GM12892 (cell line): Measurements from ENCODE around the gene TTC17.

Source experiments
- POLR2A ChIP-seq: IDR thresholded peaks from 2 replicates; pipeline ENCODE4 v1.6.1; 2011; ENCODE audit warnings: low read depth, low read length, control low read depth
- POLR2AphosphoS5 ChIP-seq: IDR thresholded peaks from 2 replicates; pipeline ENCODE4 v1.6.1; 2011; ENCODE audit warnings: low read depth, low read length, control low read depth

DNA sequence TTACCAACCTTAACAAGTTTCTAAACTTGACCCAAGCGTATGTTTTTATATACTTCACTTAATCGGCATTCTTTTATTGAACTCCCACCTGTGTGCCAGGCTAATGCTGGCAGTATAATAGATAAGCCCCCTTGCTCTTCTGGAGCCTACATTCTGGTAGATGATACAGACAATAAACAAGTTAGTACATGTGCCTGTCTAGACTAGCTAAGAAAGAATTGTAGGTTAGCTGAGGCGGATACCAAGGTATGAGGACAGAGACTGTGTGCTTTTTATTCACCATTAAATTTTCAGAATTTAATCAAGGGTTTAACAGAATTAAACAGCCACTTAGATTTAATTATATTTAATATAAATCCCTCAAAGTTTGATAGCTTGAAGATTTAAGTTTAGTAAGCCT lies 45.7 kb downstream of the TTC17 start:
- TF ChIP-seq POLR2A (no peak), POLR2AphosphoS5 (no peak)
